ENCODE measurements around the gene RPL36A.

DNA sequence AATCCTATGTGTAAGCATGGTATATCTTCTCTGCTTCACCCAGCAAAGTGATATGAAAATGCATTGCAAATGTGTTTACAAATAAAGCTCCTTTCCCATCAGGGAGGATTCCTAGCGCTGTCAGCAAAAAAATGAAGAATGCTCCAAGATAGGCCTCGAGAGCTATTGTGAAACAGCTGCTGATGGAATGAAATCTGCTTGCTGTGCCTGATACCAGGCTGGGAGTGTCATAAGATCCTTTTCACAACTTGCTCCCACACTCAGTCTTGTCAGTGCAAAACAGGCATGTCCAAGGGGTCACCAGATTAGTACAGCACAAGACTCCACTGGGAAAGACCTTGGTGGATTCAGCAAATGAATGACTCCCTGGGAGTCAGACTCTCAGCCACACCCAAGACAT, 51.3 kb downstream of the RPL36A start:
- TF ChIP-seq, protein P1, sequence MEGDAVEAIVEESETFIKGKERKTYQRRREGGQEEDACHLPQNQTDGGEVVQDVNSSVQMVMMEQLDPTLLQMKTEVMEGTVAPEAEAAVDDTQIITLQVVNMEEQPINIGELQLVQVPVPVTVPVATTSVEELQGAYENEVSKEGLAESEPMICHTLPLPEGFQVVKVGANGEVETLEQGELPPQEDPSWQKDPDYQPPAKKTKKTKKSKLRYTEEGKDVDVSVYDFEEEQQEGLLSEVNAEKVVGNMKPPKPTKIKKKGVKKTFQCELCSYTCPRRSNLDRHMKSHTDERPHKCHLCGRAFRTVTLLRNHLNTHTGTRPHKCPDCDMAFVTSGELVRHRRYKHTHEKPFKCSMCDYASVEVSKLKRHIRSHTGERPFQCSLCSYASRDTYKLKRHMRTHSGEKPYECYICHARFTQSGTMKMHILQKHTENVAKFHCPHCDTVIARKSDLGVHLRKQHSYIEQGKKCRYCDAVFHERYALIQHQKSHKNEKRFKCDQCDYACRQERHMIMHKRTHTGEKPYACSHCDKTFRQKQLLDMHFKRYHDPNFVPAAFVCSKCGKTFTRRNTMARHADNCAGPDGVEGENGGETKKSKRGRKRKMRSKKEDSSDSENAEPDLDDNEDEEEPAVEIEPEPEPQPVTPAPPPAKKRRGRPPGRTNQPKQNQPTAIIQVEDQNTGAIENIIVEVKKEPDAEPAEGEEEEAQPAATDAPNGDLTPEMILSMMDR (IDR thresholded peaks at IDR 0.05): no peak
- TF ChIP-seq EZH2 (IDR thresholded peaks at IDR 0.05): no peak
- TF ChIP-seq EZH2phosphoT487 (IDR thresholded peaks at IDR 0.05): no peak
